B cell (primary cell): ENCODE results near the gene TCF3. TPM values are rescaled to one million over a fixed set of nuclear protein-coding genes. Genes with fewer than 3 reads are reported as not detected.

Source experiments
- ATAC-seq: fragments of 200-7000 bp; cut with Tn5 transposase; one replicate; pipeline ENCODE4 v1.10.0; 2021; ENCODE audit warnings: low read depth, mild to moderate bottlenecking, moderate number of reproducible peaks, moderate library complexity
- CTCF ChIA-PET: fragments of 350-600 bp; sonication (Branson Sonifier 250); formaldehyde crosslinking; loops from one replicate; lab custom pipeline; 2021; ENCODE audit warnings: antibody characterized with exemption, inconsistent platforms; lab: Charles Lee
- POLR2A ChIA-PET: fragments of 350-600 bp; sonication (Branson Sonifier 250); formaldehyde crosslinking; loops from one replicate; lab custom pipeline; 2021; ENCODE audit warnings: antibody characterized with exemption; lab: Charles Lee
- DNase-seq: peaks from one replicate; pipeline ENCODE4 v3.0.0; 2013
- H2AFZ ChIP-seq: 2 replicates; pipeline ENCODE4 v1.6.1; 2012; ENCODE audit warnings: mild to moderate bottlenecking, low read depth, low read length; ENCODE audit not compliant: insufficient read depth, poor library complexity, severe bottlenecking
- H3K27ac ChIP-seq, 2 donors: 1 replicate in 1 of 2; 2 replicates in 1 of 2; pipeline ENCODE4 v1.5.1; 2012 to 2013; ENCODE audit warnings: low read length in 2 of 2, mild to moderate bottlenecking in 2 of 2, moderate library complexity in 1 of 2
- H3K27me3 ChIP-seq, 4 experiments: fragments of 200-600 bp in 1 of 4; sonication (generic) in 1 of 4; replicated peaks in 1 of 4; 1 replicate in 2 of 4; 2 replicates in 2 of 4; pipeline versions ENCODE4 v1.6.1 to v1.7.0; 2013 to 2016; ENCODE audit warnings: low read length in 3 of 4, mild to moderate bottlenecking in 2 of 4, mixed read lengths in 1 of 4, moderate library complexity in 1 of 4; ENCODE audit not compliant: insufficient read depth in 4 of 4, control insufficient read depth in 3 of 4; ENCODE audit errors: control extremely low read depth in 1 of 4
- H3K36me3 ChIP-seq, 2 experiments: replicated peaks in 1 of 2; 1 replicate in 1 of 2; 2 replicates in 1 of 2; pipeline versions ENCODE4 v1.6.1 to v1.7.1; 2013; ENCODE audit warnings: low read length in 1 of 2; ENCODE audit not compliant: insufficient read depth in 2 of 2, control insufficient read depth in 1 of 2; ENCODE audit errors: control extremely low read depth in 1 of 2, extremely low read depth in 1 of 2
- H3K4me1 ChIP-seq, 2 donors: fragments of 200-600 bp in 1 of 2; sonication (generic) in 1 of 2; 1 replicate in 1 of 2; 2 replicates in 1 of 2; pipeline versions ENCODE4 v1.5.1 to v1.6.1; 2013 to 2017; ENCODE audit warnings: low read length in 2 of 2; ENCODE audit not compliant: control insufficient read depth in 2 of 2, insufficient read depth in 2 of 2
- H3K4me2 ChIP-seq: replicated peaks from 2 replicates; pipeline ENCODE3; 2012; ENCODE audit warnings: mild to moderate bottlenecking, low read depth, low read length; ENCODE audit not compliant: poor library complexity, severe bottlenecking
- H3K4me3 ChIP-seq, 5 experiments: fragments of 200-600 bp in 1 of 5; sonication (generic) in 1 of 5; 1 replicate in 3 of 5; 2 replicates in 2 of 5; pipeline versions ENCODE4 v1.5.1 to v1.7.0; 2011 to 2016; ENCODE audit warnings: low read length in 4 of 5, mild to moderate bottlenecking in 4 of 5, low read depth in 2 of 5, control low read depth in 1 of 5, moderate library complexity in 1 of 5; ENCODE audit not compliant: insufficient read depth in 1 of 5; ENCODE audit errors: control extremely low read depth in 1 of 5, extremely low read depth in 1 of 5
- H3K79me2 ChIP-seq: fragments of 200-600 bp; sonication (generic); one replicate; pipeline ENCODE4 v1.6.0; 2016; ENCODE audit warnings: low read length; ENCODE audit not compliant: control insufficient read depth, insufficient read depth
- H3K9ac ChIP-seq: fragments of 200-600 bp; sonication (generic); 2 replicates; pipeline ENCODE4 v1.6.1; 2017; ENCODE audit warnings: mild to moderate bottlenecking, low read length, moderate library complexity
- H3K9me3 ChIP-seq, 3 donors: one replicate each; pipeline versions ENCODE4 v1.6.1 to v1.7.1; 2013; ENCODE audit warnings: low read length in 2 of 3; ENCODE audit not compliant: control insufficient read depth in 2 of 3, insufficient read depth in 1 of 3; ENCODE audit errors: control extremely low read depth in 1 of 3
- H4K20me1 ChIP-seq: 2 replicates; pipeline ENCODE4 v1.6.0; 2012; ENCODE audit warnings: mild to moderate bottlenecking, low read length; ENCODE audit not compliant: insufficient read depth, control insufficient read depth, poor library complexity, severe bottlenecking
- H3K27ac Mint-ChIP-seq: one replicate; pipeline ENCODE4 v1.8.0; 2021; ENCODE audit warnings: mixed read lengths
- H3K27me3 Mint-ChIP-seq: one replicate; pipeline ENCODE4 v1.8.0; 2021; ENCODE audit warnings: mixed read lengths
- H3K4me1 Mint-ChIP-seq: one replicate; pipeline ENCODE4 v1.8.0; 2021; ENCODE audit warnings: mixed read lengths
- H3K4me3 Mint-ChIP-seq: one replicate; pipeline ENCODE4 v1.8.0; 2021; ENCODE audit warnings: mixed read lengths
- H3K9me3 Mint-ChIP-seq: one replicate; pipeline ENCODE4 v1.8.0; 2022; ENCODE audit warnings: mixed read lengths; ENCODE audit not compliant: insufficient read depth
- EZH2 ChIP-seq: IDR thresholded peaks from 2 replicates; pipeline ENCODE4 v1.6.1; 2012; ENCODE audit warnings: borderline replicate concordance, low read depth, mild to moderate bottlenecking, moderate library complexity, low read length; ENCODE audit not compliant: insufficient read depth, poor library complexity, severe bottlenecking
- WGBS: methylation state at CpG from one replicate; pipeline ENCODE4 v1.1.5; 2013; ENCODE audit warnings: missing lambda C conversion rate; ENCODE audit not compliant: insufficient coverage; 5-methylcytosine and 5-hydroxymethylcytosine counted together
- intact Hi-C: fragments of 100-400 bp; cut with micrococcal nuclease; formaldehyde crosslinking; loops from one replicate; pipeline ENCODE4 v1.10.0; 2022
- polyA plus RNA-seq: library from polyadenylated mRNA; depleted of rRNA; stranded (reverse); fragments of >200 nt; gene quantifications from 2 replicates; pipeline ENCODE4 v1.2.3, GENCODE V29; 2012
- total RNA-seq, 2 donors: library from RNA; stranded (reverse); fragments of 120-200 nt in 1 of 2; gene quantifications; 1 replicate in 1 of 2; 2 replicates in 1 of 2; pipeline versions ENCODE4 v1.2.3 to v1.2.4, GENCODE V29; 2013 to 2022
- TF ChIP-seq, protein P1 (sequence below): fragments of 200-600 bp; IDR thresholded peaks from one replicate; pipeline ENCODE4 v1.8.0; 2022; ENCODE audit warnings: antibody characterized with exemption, mild to moderate bottlenecking

TCF3 gene
- total and polyA plus RNA-seq, 2 donors (not counting 1 experiment from before 2014, with no cell fraction given) = 278 to 588 TPM

DNA sequence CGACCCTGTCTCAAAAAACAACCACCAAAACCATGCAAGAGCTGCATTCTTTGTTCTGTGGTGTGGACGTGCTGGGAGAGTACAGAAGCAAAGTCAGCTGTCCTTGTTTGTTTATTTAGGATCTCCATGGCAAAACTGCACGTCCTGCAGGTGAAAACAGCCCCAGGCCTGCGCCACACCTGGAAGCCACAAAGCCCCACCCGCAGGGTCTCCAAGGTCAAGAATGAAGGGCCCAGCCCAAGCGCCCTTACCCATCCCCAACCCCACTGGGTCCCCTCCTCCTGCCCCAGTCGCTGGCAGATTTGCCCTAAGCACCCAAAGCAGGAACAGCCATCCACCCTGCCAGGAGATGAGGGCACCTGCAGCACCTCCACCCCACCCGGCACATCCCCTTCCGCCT is 70.2 kb downstream of the TCF3 start:
- no peak overlapping the region for H3K27ac Mint-ChIP-seq
- TF ChIP-seq, protein P1, sequence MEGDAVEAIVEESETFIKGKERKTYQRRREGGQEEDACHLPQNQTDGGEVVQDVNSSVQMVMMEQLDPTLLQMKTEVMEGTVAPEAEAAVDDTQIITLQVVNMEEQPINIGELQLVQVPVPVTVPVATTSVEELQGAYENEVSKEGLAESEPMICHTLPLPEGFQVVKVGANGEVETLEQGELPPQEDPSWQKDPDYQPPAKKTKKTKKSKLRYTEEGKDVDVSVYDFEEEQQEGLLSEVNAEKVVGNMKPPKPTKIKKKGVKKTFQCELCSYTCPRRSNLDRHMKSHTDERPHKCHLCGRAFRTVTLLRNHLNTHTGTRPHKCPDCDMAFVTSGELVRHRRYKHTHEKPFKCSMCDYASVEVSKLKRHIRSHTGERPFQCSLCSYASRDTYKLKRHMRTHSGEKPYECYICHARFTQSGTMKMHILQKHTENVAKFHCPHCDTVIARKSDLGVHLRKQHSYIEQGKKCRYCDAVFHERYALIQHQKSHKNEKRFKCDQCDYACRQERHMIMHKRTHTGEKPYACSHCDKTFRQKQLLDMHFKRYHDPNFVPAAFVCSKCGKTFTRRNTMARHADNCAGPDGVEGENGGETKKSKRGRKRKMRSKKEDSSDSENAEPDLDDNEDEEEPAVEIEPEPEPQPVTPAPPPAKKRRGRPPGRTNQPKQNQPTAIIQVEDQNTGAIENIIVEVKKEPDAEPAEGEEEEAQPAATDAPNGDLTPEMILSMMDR = no peak
- TF ChIP-seq EZH2 = no peak
- no peaks in the 10 kb centered on the region for H3K27me3 Mint-ChIP-seq
- H3K9me3 ChIP-seq = no peaks in the 10 kb centered on the region
- peaks cover 51% of the 10 kb centered on the region for H4K20me1 ChIP-seq
- peaks cover 64% of the 10 kb centered on the region for H3K79me2 ChIP-seq
- no peaks in the 10 kb centered on the region for H3K27me3 ChIP-seq
- no peaks in the 10 kb centered on the region for H3K9me3 Mint-ChIP-seq
- ATAC-seq (no peak), DNase-seq (no peak)
- no peak overlapping the region for H2AFZ ChIP-seq
- WGBS = 97% methylated on average over 7 of the region's 9 CpGs
- no peak overlapping the region for H3K9ac ChIP-seq
- no peak overlapping the region for H3K27ac ChIP-seq
- intact Hi-C loops = no loop called here
- H3K4me3 Mint-ChIP-seq = no peak overlapping the region
- ChIA-PET CTCF (interaction anchor here (0.7 kb wide), 1 partner anchor 213 kb away, joined by 3 read pairs; no protein-coding TSS in a partner anchor), POLR2A (interaction anchor here (0.6 to 0.7 kb wide), 2 partner anchors 11 to 131 kb away, joined by 3 read pairs; partner anchors contain the start of gene MBD3)
- H3K4me1 ChIP-seq = no peaks in the 10 kb centered on the region
- peaks cover 0 to 56% of the 10 kb centered on the region in 2 experiments for H3K36me3 ChIP-seq
- H3K4me3 ChIP-seq = no peak overlapping the region
- no peak overlapping the region for H3K4me2 ChIP-seq
- H3K4me1 Mint-ChIP-seq = peaks cover 2% of the 10 kb centered on the region

DNA sequence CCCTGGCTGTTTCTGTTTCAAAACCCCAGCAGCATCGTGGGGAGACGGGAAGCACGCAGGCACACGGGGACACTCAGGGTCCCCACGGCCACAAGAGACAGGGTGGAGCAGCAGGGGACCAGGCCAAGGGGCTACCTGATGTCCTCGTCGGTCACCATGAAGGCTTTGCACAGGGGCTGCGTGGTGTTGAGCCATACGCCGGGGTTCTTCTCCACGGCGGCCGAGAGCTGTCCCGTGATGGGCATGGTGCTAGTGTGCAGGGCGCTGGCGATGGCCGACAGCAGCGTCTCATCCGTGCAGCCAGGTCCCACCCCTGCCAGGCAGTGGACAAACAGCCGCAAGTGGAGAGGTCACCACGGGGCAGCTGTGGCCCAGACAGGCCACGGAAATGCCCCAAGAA is 71.5 kb downstream of the TCF3 start:
- H3K9me3 ChIP-seq = no peaks in the 10 kb centered on the region
- no peaks in the 10 kb centered on the region for H3K27me3 Mint-ChIP-seq
- TF ChIP-seq, protein P1 = no peak
- no peak for TF ChIP-seq EZH2
- no peak overlapping the region for H3K9ac ChIP-seq
- H2AFZ ChIP-seq = no peak overlapping the region
- H3K27ac Mint-ChIP-seq = no peak overlapping the region
- 94% methylated on average over 22 of the region's 22 CpGs for WGBS
- no peaks in the 10 kb centered on the region for H3K9me3 Mint-ChIP-seq
- peaks cover 55% of the 10 kb centered on the region for H3K79me2 ChIP-seq
- no peaks in the 10 kb centered on the region for H3K4me1 Mint-ChIP-seq
- H3K4me1 ChIP-seq = no peaks in the 10 kb centered on the region
- no peak overlapping the region for H3K27ac ChIP-seq
- no peak overlapping the region for H3K4me3 Mint-ChIP-seq
- DNase-seq (no peak), ATAC-seq (no peak)
- H3K36me3 ChIP-seq = peaks cover 0 to 64% of the 10 kb centered on the region in 2 experiments
- ChIA-PET CTCF (no interaction called here), POLR2A (interaction anchor here (0.7 kb wide), 1 partner anchor 92 kb away, joined by 5 read pairs; no protein-coding TSS in a partner anchor)
- H3K4me3 ChIP-seq = no peak overlapping the region
- H3K27me3 ChIP-seq = no peaks in the 10 kb centered on the region
- no peak overlapping the region for H3K4me2 ChIP-seq
- H4K20me1 ChIP-seq = peaks cover 44% of the 10 kb centered on the region
- intact Hi-C loops = no loop called here
